BLaER1 treated with 17β-estradiol and CSF1 and Interleukin-3, amounts not matched to agents 10 nM and 100 nM (cell line): ENCODE data around the gene PELI2.

Experiments
- H3K27ac ChIP-seq, 11 experiments: shearing (Covaris generic); formaldehyde crosslinking; 2 replicates each; pipeline ENCODE4 v1.8.1; 2022
- H3K27me3 ChIP-seq, 11 experiments: shearing (Covaris generic); formaldehyde crosslinking; 2 replicates each; pipeline ENCODE4 v1.8.1; 2022
- H3K36me3 ChIP-seq, 11 experiments: shearing (Covaris generic); formaldehyde crosslinking; 2 replicates each; pipeline ENCODE4 v1.8.1; 2022
- H3K4me1 ChIP-seq, 10 experiments: shearing (Covaris generic); formaldehyde crosslinking; 2 replicates each; pipeline ENCODE4 v1.8.1; 2022
- H3K4me2 ChIP-seq, 11 experiments: shearing (Covaris generic); formaldehyde crosslinking; 2 replicates each; pipeline ENCODE4 v1.8.1; 2022
- H3K4me3 ChIP-seq, 10 experiments: shearing (Covaris generic); formaldehyde crosslinking; 2 replicates each; pipeline ENCODE4 v1.8.1; 2022
- H3K9ac ChIP-seq, 11 experiments: shearing (Covaris generic); formaldehyde crosslinking; 2 replicates each; pipeline ENCODE4 v1.8.1; 2022
- H3K9me3 ChIP-seq, 11 experiments: shearing (Covaris generic); formaldehyde crosslinking; replicated peaks in 1 of 11; 2 replicates each; pipeline ENCODE4 v1.8.1; 2022
- H4K20me1 ChIP-seq, 11 experiments: shearing (Covaris generic); formaldehyde crosslinking; 2 replicates each; pipeline ENCODE4 v1.8.1; 2022
- Cebpa-rat ChIP-seq, 11 experiments: shearing (Covaris generic); IDR thresholded peaks; 2 replicates each; pipeline ENCODE4 v1.8.1; 2022

The PELI2 gene

GRCh38 chr14:56299306-56299984 lies 181.2 kb downstream of the PELI2 start:
- peaks cover 0 to 20% (median 0%) of the 10 kb centered on the region in 11 experiments; a peak in 3 of 22 replicates for H4K20me1 ChIP-seq
- no peak overlapping the region for H3K27ac ChIP-seq
- no peak overlapping the region for H3K4me2 ChIP-seq
- H3K4me1 ChIP-seq: no peaks in the 10 kb centered on the region
- H3K4me3 ChIP-seq: no peak overlapping the region
- H3K9ac ChIP-seq: no peak overlapping the region
- peaks cover 0 to 6% (median 0%) of the 10 kb centered on the region in 11 experiments; a peak in 3 of 22 replicates for H3K9me3 ChIP-seq
- peaks cover 29 to 93% (median 62%) of the 10 kb centered on the region in 11 experiments for H3K36me3 ChIP-seq
- H3K27me3 ChIP-seq: no peaks in the 10 kb centered on the region
- no peak for TF ChIP-seq Cebpa-rat (IDR thresholded peaks at IDR 0.05)

GRCh38 chr14:56300495-56300894 lies 182.3 kb downstream of the PELI2 start:
- H3K27me3 ChIP-seq: no peaks in the 10 kb centered on the region
- TF ChIP-seq Cebpa-rat (IDR thresholded peaks at IDR 0.05): no peak
- no peak overlapping the region for H3K4me2 ChIP-seq
- H3K36me3 ChIP-seq: peaks cover 21 to 83% (median 52%) of the 10 kb centered on the region in 11 experiments
- H3K4me1 ChIP-seq: no peaks in the 10 kb centered on the region
- H3K4me3 ChIP-seq: no peak overlapping the region
- no peak overlapping the region for H3K9ac ChIP-seq
- peaks cover 0 to 10% (median 0%) of the 10 kb centered on the region in 11 experiments; a peak in 3 of 22 replicates for H4K20me1 ChIP-seq
- H3K27ac ChIP-seq: no peak overlapping the region
- H3K9me3 ChIP-seq: peaks cover 0 to 6% (median 0%) of the 10 kb centered on the region in 11 experiments; a peak in 3 of 22 replicates

- no peaks in the 10 kb centered on the region for H3K27me3 ChIP-seq
- H4K20me1 ChIP-seq: no peaks in the 10 kb centered on the region
- H3K27ac ChIP-seq: no peak overlapping the region
- H3K4me1 ChIP-seq: no peaks in the 10 kb centered on the region
- H3K4me2 ChIP-seq: no peak overlapping the region
- no peak overlapping the region for H3K4me3 ChIP-seq
- H3K9ac ChIP-seq: no peak overlapping the region
- peaks cover 0 to 6% (median 0%) of the 10 kb centered on the region in 11 experiments; a peak in 3 of 22 replicates for H3K9me3 ChIP-seq
- H3K36me3 ChIP-seq: peaks cover 0 to 45% (median 24%) of the 10 kb centered on the region in 11 experiments; a peak in 17 of 22 replicates
- TF ChIP-seq Cebpa-rat (IDR thresholded peaks at IDR 0.05): no peak
Observed at GRCh38 chr14:56304456-56304855, 186.2 kb downstream of the PELI2 start.

- Histone ChIP-seq H4K20me1 (no peaks in the 10 kb centered on the region; a peak in 1 of 22 replicates), H3K36me3 (peaks cover 0 to 8% (median 0%) of the 10 kb centered on the region in 11 experiments; a peak in 2 of 22 replicates), H3K4me1 (no peaks in the 10 kb centered on the region), H3K4me3 (no peak overlapping the region), H3K9me3 (peaks cover 0 to 18% (median 7%) of the 10 kb centered on the region in 11 experiments; a peak in 16 of 22 replicates), H3K27ac (no peak overlapping the region), H3K9ac (no peak overlapping the region), H3K27me3 (no peaks in the 10 kb centered on the region), H3K4me2 (no peak overlapping the region)
- no peak for TF ChIP-seq Cebpa-rat (IDR thresholded peaks at IDR 0.05)
Observed at GRCh38 chr14:56309198-56309597, 191.0 kb downstream of the PELI2 start.

GRCh38 chr14:56310643-56311042 lies 192.4 kb downstream of the PELI2 start:
- Histone ChIP-seq H3K9ac (no peak overlapping the region), H3K9me3 (peaks cover 0 to 24% (median 12%) of the 10 kb centered on the region in 11 experiments; a peak in 16 of 22 replicates)

DNA sequence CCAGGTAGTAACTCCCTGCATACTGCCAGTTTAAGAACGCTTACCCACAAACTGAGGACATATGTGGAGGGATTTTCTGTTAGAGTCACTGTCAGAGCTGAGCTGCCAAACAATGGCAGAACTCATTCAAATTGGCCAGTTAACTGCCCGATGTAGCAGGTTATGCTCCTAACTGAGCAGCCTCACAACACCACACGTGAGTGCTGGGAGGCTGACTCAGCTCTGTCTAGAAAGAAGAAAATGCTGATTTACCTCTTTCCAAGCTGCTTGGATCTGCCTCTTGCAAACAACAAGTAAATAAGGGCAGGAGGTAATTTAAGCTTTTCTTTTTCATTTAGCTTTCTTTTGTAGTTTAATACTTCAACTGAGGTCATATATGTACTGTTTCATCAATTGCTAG lies 195.6 kb downstream of the PELI2 start:
- Histone ChIP-seq H3K4me1 (no peaks in the 10 kb centered on the region), H3K4me3 (no peak overlapping the region), H3K27ac (no peak overlapping the region), H3K9me3 (peaks cover 12 to 37% (median 24%) of the 10 kb centered on the region in 11 experiments; a peak in 21 of 22 replicates), H3K4me2 (no peak overlapping the region), H3K9ac (no peak overlapping the region), H4K20me1 (no peaks in the 10 kb centered on the region; a peak in 1 of 22 replicates), H3K36me3 (peaks cover 0 to 16% (median 6%) of the 10 kb centered on the region in 11 experiments; a peak in 11 of 22 replicates), H3K27me3 (no peaks in the 10 kb centered on the region)
- no peak for TF ChIP-seq Cebpa-rat (IDR thresholded peaks at IDR 0.05)

More at GRCh38 chr14:56310643-56311042, 192.4 kb downstream of the PELI2 start:
- Histone ChIP-seq H3K27me3 (no peaks in the 10 kb centered on the region), H3K4me1 (no peaks in the 10 kb centered on the region), H3K27ac (no peak overlapping the region), H4K20me1 (no peaks in the 10 kb centered on the region; a peak in 1 of 22 replicates), H3K4me2 (no peak overlapping the region), H3K36me3 (peaks cover 0 to 8% (median 0%) of the 10 kb centered on the region in 11 experiments; a peak in 1 of 22 replicates), H3K4me3 (no peak overlapping the region)
- no peak for TF ChIP-seq Cebpa-rat (IDR thresholded peaks at IDR 0.05)

GRCh38 chr14:56318393-56319115 lies 200.3 kb downstream of the PELI2 start:
- Histone ChIP-seq H3K4me1 (no peaks in the 10 kb centered on the region), H4K20me1 (no peaks in the 10 kb centered on the region), H3K4me2 (no peak overlapping the region), H3K36me3 (peaks cover 0 to 15% (median 6%) of the 10 kb centered on the region in 11 experiments; a peak in 11 of 22 replicates), H3K27ac (no peak overlapping the region), H3K27me3 (no peaks in the 10 kb centered on the region), H3K4me3 (no peak overlapping the region), H3K9ac (no peak overlapping the region), H3K9me3 (peaks cover 13 to 25% (median 21%) of the 10 kb centered on the region in 11 experiments; a peak in 21 of 22 replicates)
- no peak for TF ChIP-seq Cebpa-rat (IDR thresholded peaks at IDR 0.05)

- Histone ChIP-seq H3K4me2 (no peak overlapping the region), H3K36me3 (peaks cover 0 to 15% (median 6%) of the 10 kb centered on the region in 11 experiments; a peak in 11 of 22 replicates), H4K20me1 (no peaks in the 10 kb centered on the region), H3K27ac (no peak overlapping the region), H3K4me3 (no peak overlapping the region), H3K9me3 (peaks cover 10 to 19% (median 13%) of the 10 kb centered on the region in 11 experiments; a peak in 20 of 22 replicates), H3K4me1 (no peaks in the 10 kb centered on the region), H3K9ac (no peak overlapping the region), H3K27me3 (no peaks in the 10 kb centered on the region)
- no peak for TF ChIP-seq Cebpa-rat (IDR thresholded peaks at IDR 0.05)
Observed at GRCh38 chr14:56321861-56322260, 203.7 kb downstream of the PELI2 start.

DNA sequence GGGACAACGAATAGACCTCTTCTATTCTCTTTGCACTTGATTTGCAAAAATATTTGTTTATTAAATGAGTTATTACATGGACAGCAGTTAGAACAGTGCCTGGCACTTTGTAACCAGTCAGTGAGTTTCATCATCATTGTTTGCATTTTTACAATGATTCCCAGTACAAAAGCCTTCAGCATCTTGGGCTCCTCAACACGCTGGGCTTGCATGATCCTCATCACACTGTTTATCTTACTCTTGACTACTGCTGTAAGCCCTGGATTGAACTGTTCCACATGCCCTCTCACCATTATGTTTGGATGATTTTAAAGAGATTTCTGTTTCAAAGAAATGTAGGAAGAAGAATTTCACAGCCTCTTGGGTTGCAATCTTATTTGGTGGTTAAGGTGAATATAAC lies 204.3 kb downstream of the PELI2 start:
- Histone ChIP-seq H3K4me2 (no peak overlapping the region), H3K36me3 (peaks cover 0 to 14% (median 6%) of the 10 kb centered on the region in 11 experiments; a peak in 11 of 22 replicates), H3K4me3 (no peak overlapping the region), H3K4me1 (no peaks in the 10 kb centered on the region), H3K9ac (no peak overlapping the region), H3K27ac (no peak overlapping the region), H3K9me3 (peaks cover 10 to 19% (median 13%) of the 10 kb centered on the region in 11 experiments; a peak in 20 of 22 replicates), H4K20me1 (no peaks in the 10 kb centered on the region), H3K27me3 (no peaks in the 10 kb centered on the region)
- TF ChIP-seq Cebpa-rat (IDR thresholded peaks at IDR 0.05): no peak
